Astrocyte of the cerebellum (primary cell): ENCODE data around the gene OR52N1.

Experiments used
- DNase-seq: peaks from one replicate; pipeline ENCODE4 v3.0.0-alpha.2; 2011; ENCODE audit warnings: low read depth
- H3K4me3 ChIP-seq: 2 replicates; pipeline ENCODE4 v1.5.1; 2011; ENCODE audit warnings: mild to moderate bottlenecking, low read depth, low read length, moderate library complexity
- CTCF ChIP-seq: IDR thresholded peaks from 2 replicates; pipeline ENCODE4 v1.5.1; 2012; ENCODE audit warnings: low read length, low read depth, moderate library complexity, mild to moderate bottlenecking; ENCODE audit errors: missing control alignments
- in situ Hi-C: cut with HindIII; loops from 2 replicates; pipeline ENCODE4 v1.10.0; 2017; ENCODE audit warnings: low sequenced_read_pairs

Gene OR52N1

GRCh38 chr11:5791165-5791564 lies at the start of gene OR52N1:
OR52N1 (minus strand) TSS chr11:5791265; CDS start chr11:5788816, 2,449 bp downstream.
- no peak for DNase-seq
- no peak within 1 kb of the TSS for H3K4me3 ChIP-seq
- no peak for TF ChIP-seq CTCF
- in situ Hi-C loops: no loop called here

- no peak overlapping the region for H3K4me3 ChIP-seq
- no peak for TF ChIP-seq CTCF
- DNase-seq: no peak
- in situ Hi-C loops: no loop called here
Measured at GRCh38 chr11:5837695-5838094, 46.6 kb upstream of the OR52N1 start.

GRCh38 chr11:5833446-5833845 lies 42.4 kb upstream of the OR52N1 start:
- TF ChIP-seq CTCF: no peak
- no peak for DNase-seq
- in situ Hi-C loops: no loop called here
- no peak overlapping the region for H3K4me3 ChIP-seq

GRCh38 chr11:5831196-5831829 lies 40.2 kb upstream of the OR52N1 start:
- DNase-seq: no peak
- in situ Hi-C loops: no loop called here
- TF ChIP-seq CTCF: no peak
- no peak overlapping the region for H3K4me3 ChIP-seq

- no peak overlapping the region for H3K4me3 ChIP-seq
- in situ Hi-C loops: no loop called here
- DNase-seq: no peak
- no peak for TF ChIP-seq CTCF
Measured at GRCh38 chr11:5818245-5818886, 27.3 kb upstream of the OR52N1 start.

- TF ChIP-seq CTCF: no peak
- in situ Hi-C loops: no loop called here
- no peak overlapping the region for H3K4me3 ChIP-seq
- DNase-seq: no peak
Measured at GRCh38 chr11:5815534-5815933, 24.5 kb upstream of the OR52N1 start.
